ENCODE data around the gene PPP3R2. TPM values are rescaled to one million over a fixed set of nuclear protein-coding genes. Genes with fewer than 3 reads are reported as not detected.
A peak's percentile ranks its signal among the peaks of the same experiment; 100 is the strongest.

The PPP3R2 gene
- total RNA-seq, 2 experiments from 2014 or later, result not detected

- H3K27ac Mint-ChIP-seq, result no peak overlapping the region
- intact Hi-C loops (cut with micrococcal nuclease), result loop anchor here (10.0 kb wide), 1 partner anchor 122 kb away; no protein-coding TSS in a partner anchor
- H3K9me3 Mint-ChIP-seq, result no peaks in the 10 kb centered on the region
- POLR2A ChIA-PET, result no interaction called here
- no peaks in the 10 kb centered on the region for H3K27me3 Mint-ChIP-seq
- CTCF ChIA-PET, result no interaction called here
- DNase-seq, result no peak
- H3K36me3 Mint-ChIP-seq, result no peaks in the 10 kb centered on the region
- peaks cover 7% of the 10 kb centered on the region for H3K4me1 Mint-ChIP-seq (ENCODE audit: low read depth)
- no peak overlapping the region for H3K4me3 Mint-ChIP-seq
Measured at GRCh38 chr9:101582553-101582952, 12.2 kb downstream of the PPP3R2 start.

- Mint-ChIP-seq H3K27me3 (no peaks in the 10 kb centered on the region), H3K27ac (no peak overlapping the region), H3K36me3 (no peaks in the 10 kb centered on the region), H3K9me3 (no peaks in the 10 kb centered on the region), H3K4me1 (ENCODE audit: low read depth) (peaks cover 7% of the 10 kb centered on the region), H3K4me3 (no peak overlapping the region)
- no peak for DNase-seq
- ChIA-PET POLR2A (interaction anchor here (0.9 kb wide), 1 partner anchor 48 kb away, joined by 3 read pairs; no protein-coding TSS in a partner anchor), CTCF (no interaction called here)
- intact Hi-C loops (cut with micrococcal nuclease), result loop anchor here (10.0 kb wide), 1 partner anchor 125 kb away; no protein-coding TSS in a partner anchor
Measured at GRCh38 chr9:101579711-101580545, 14.8 kb downstream of the PPP3R2 start.

GRCh38 chr9:101578378-101578777, 16.4 kb downstream of the PPP3R2 start:
- DNase-seq, result no peak
- H3K4me1 Mint-ChIP-seq (ENCODE audit: low read depth), result peaks cover 21% of the 10 kb centered on the region
- CTCF ChIA-PET, result no interaction called here
- H3K27ac Mint-ChIP-seq, result no peak overlapping the region
- H3K9me3 Mint-ChIP-seq, result no peaks in the 10 kb centered on the region
- H3K27me3 Mint-ChIP-seq, result no peaks in the 10 kb centered on the region
- intact Hi-C loops (cut with micrococcal nuclease), result no loop called here
- POLR2A ChIA-PET, result no interaction called here
- H3K36me3 Mint-ChIP-seq, result no peaks in the 10 kb centered on the region
- H3K4me3 Mint-ChIP-seq, result no peak overlapping the region

GRCh38 chr9:101574731-101575333, 19.9 kb downstream of the PPP3R2 start:
- intact Hi-C loops (cut with micrococcal nuclease), result no loop called here
- Mint-ChIP-seq H3K4me1 (ENCODE audit: low read depth) (peaks cover 56% of the 10 kb centered on the region), H3K4me3 (no peak overlapping the region), H3K36me3 (no peaks in the 10 kb centered on the region), H3K27me3 (no peaks in the 10 kb centered on the region), H3K9me3 (no peaks in the 10 kb centered on the region), H3K27ac (no peak overlapping the region)
- CTCF ChIA-PET, result interaction anchor here (0.8 to 1.2 kb wide), 2 partner anchors 27 to 42 kb away, joined by 3 read pairs; no protein-coding TSS in a partner anchor
- peak; percentile 14 for DNase-seq
- POLR2A ChIA-PET, result no interaction called here

GRCh38 chr9:101572316-101572715, 22.5 kb downstream of the PPP3R2 start:
- CTCF ChIA-PET, result no interaction called here
- no peak for DNase-seq
- H3K27ac Mint-ChIP-seq, result peak overlapping the region; percentile 53
- POLR2A ChIA-PET, result no interaction called here
- peaks cover 9% of the 10 kb centered on the region for H3K36me3 Mint-ChIP-seq
- H3K27me3 Mint-ChIP-seq, result no peaks in the 10 kb centered on the region
- H3K4me1 Mint-ChIP-seq (ENCODE audit: low read depth), result peaks cover 78% of the 10 kb centered on the region
- intact Hi-C loops (cut with micrococcal nuclease), result loop anchor here (1.0 kb wide), 1 partner anchor 39 kb away; the partner anchor contains the start of gene RNF20
- no peaks in the 10 kb centered on the region for H3K9me3 Mint-ChIP-seq
- H3K4me3 Mint-ChIP-seq, result no peak overlapping the region

- DNase-seq, result no peak
- intact Hi-C loops (cut with micrococcal nuclease), result loop anchor here (2.0 kb wide), 1 partner anchor 16 kb away; no protein-coding TSS in a partner anchor
- Mint-ChIP-seq H3K4me3 (no peak overlapping the region), H3K4me1 (ENCODE audit: low read depth) (peaks cover 84% of the 10 kb centered on the region), H3K27ac (peak overlapping the region; percentile 77), H3K27me3 (no peaks in the 10 kb centered on the region), H3K36me3 (peaks cover 13% of the 10 kb centered on the region), H3K9me3 (no peaks in the 10 kb centered on the region)
- ChIA-PET CTCF (no interaction called here), POLR2A (no interaction called here)
Measured at GRCh38 chr9:101571114-101571513, 23.7 kb downstream of the PPP3R2 start.

GRCh38 chr9:101569741-101570501, 24.8 kb downstream of the PPP3R2 start:
- Mint-ChIP-seq H3K27ac (peak overlapping the region; percentile 77), H3K9me3 (no peaks in the 10 kb centered on the region), H3K4me1 (ENCODE audit: low read depth) (peaks cover 77% of the 10 kb centered on the region), H3K36me3 (peaks cover 23% of the 10 kb centered on the region), H3K27me3 (no peaks in the 10 kb centered on the region), H3K4me3 (no peak overlapping the region)
- ChIA-PET CTCF (interaction anchor here (1.2 kb wide), 1 partner anchor 121 kb away, joined by 3 read pairs; no protein-coding TSS in a partner anchor), POLR2A (no interaction called here)
- DNase-seq, result no peak
- intact Hi-C loops (cut with micrococcal nuclease), result loop anchor here (2.0 kb wide), 1 partner anchor 17 kb away; no protein-coding TSS in a partner anchor

- H3K27ac Mint-ChIP-seq, result no peak overlapping the region
- CTCF ChIA-PET, result interaction anchor here (1.0 kb wide), 2 partner anchors 34 to 119 kb away, joined by 5 to 7 read pairs; partner anchors contain the start of gene RNF20
- DNase-seq, result no peak
- intact Hi-C loops (cut with micrococcal nuclease), result loop anchor here (1.0 to 2.0 kb wide), 3 partner anchors 35 to 170 kb away; partner anchors contain the start of genes MRPL50, RNF20 and ZNF189
- no peaks in the 10 kb centered on the region for H3K27me3 Mint-ChIP-seq
- POLR2A ChIA-PET, result no interaction called here
- H3K9me3 Mint-ChIP-seq, result no peaks in the 10 kb centered on the region
- peaks cover 35% of the 10 kb centered on the region for H3K36me3 Mint-ChIP-seq
- peaks cover 58% of the 10 kb centered on the region for H3K4me1 Mint-ChIP-seq (ENCODE audit: low read depth)
- H3K4me3 Mint-ChIP-seq, result no peak overlapping the region
Measured at GRCh38 chr9:101567725-101568350, 26.9 kb downstream of the PPP3R2 start.

GRCh38 chr9:101566904-101567724, 27.7 kb downstream of the PPP3R2 start:
- no peak overlapping the region for H3K27ac Mint-ChIP-seq
- H3K9me3 Mint-ChIP-seq, result no peaks in the 10 kb centered on the region
- no peak overlapping the region for H3K4me3 Mint-ChIP-seq
- ChIA-PET POLR2A (no interaction called here), CTCF (interaction anchor here (0.9 to 1.0 kb wide), 3 partner anchors 33 to 118 kb away, joined by 3 to 7 read pairs (median 5); partner anchors contain the start of gene RNF20)
- H3K27me3 Mint-ChIP-seq, result no peaks in the 10 kb centered on the region
- peak; percentile 58 for DNase-seq
- peaks cover 42% of the 10 kb centered on the region for H3K36me3 Mint-ChIP-seq
- H3K4me1 Mint-ChIP-seq (ENCODE audit: low read depth), result peaks cover 52% of the 10 kb centered on the region
- intact Hi-C loops (cut with micrococcal nuclease), result loop anchor here (1.0 to 2.0 kb wide), 3 partner anchors 34 to 169 kb away; partner anchors contain the start of genes MRPL50, RNF20 and ZNF189

GRCh38 chr9:101564252-101564651, 30.5 kb downstream of the PPP3R2 start:
- no peak for DNase-seq
- H3K27ac Mint-ChIP-seq, result no peak overlapping the region
- POLR2A ChIA-PET, result no interaction called here
- intact Hi-C loops (cut with micrococcal nuclease), result no loop called here
- H3K4me3 Mint-ChIP-seq, result no peak overlapping the region
- no peaks in the 10 kb centered on the region for H3K27me3 Mint-ChIP-seq
- CTCF ChIA-PET, result interaction anchor here (0.8 to 1.5 kb wide), 2 partner anchors 105 to 115 kb away, joined by 4 read pairs; no protein-coding TSS in a partner anchor
- H3K4me1 Mint-ChIP-seq (ENCODE audit: low read depth), result peaks cover 38% of the 10 kb centered on the region
- H3K36me3 Mint-ChIP-seq, result peaks cover 67% of the 10 kb centered on the region
- H3K9me3 Mint-ChIP-seq, result peaks cover under 1% of the 10 kb centered on the region

- intact Hi-C loops (cut with micrococcal nuclease), result no loop called here
- Mint-ChIP-seq H3K27ac (no peak overlapping the region), H3K4me1 (ENCODE audit: low read depth) (peaks cover 33% of the 10 kb centered on the region), H3K36me3 (peaks cover 76% of the 10 kb centered on the region), H3K27me3 (no peaks in the 10 kb centered on the region), H3K4me3 (no peak overlapping the region), H3K9me3 (peaks cover 6% of the 10 kb centered on the region)
- no peak for DNase-seq
- POLR2A ChIA-PET, result no interaction called here
- CTCF ChIA-PET, result interaction anchor here (0.8 kb wide), 1 partner anchor 11 kb away, joined by 3 read pairs; no protein-coding TSS in a partner anchor
Measured at GRCh38 chr9:101562966-101563365, 31.8 kb downstream of the PPP3R2 start.

Data from activated CD4-positive, alpha-beta memory T cell treated with anti-CD3 and anti-CD28 coated beads for 36 hours (primary cell).